B cell (primary cell): ENCODE data around the gene CROCC. TPM values are rescaled to one million over a fixed set of nuclear protein-coding genes. Genes with fewer than 3 reads are reported as not detected.

Experiments
- ATAC-seq: fragments of 200-7000 bp; cut with Tn5 transposase; one replicate; pipeline ENCODE4 v1.10.0; 2021; ENCODE audit warnings: low read depth, mild to moderate bottlenecking, moderate number of reproducible peaks, moderate library complexity
- CTCF ChIA-PET: fragments of 350-600 bp; sonication (Branson Sonifier 250); formaldehyde crosslinking; loops from one replicate; lab custom pipeline; 2021; ENCODE audit warnings: antibody characterized with exemption, inconsistent platforms; lab: Charles Lee
- POLR2A ChIA-PET: fragments of 350-600 bp; sonication (Branson Sonifier 250); formaldehyde crosslinking; loops from one replicate; lab custom pipeline; 2021; ENCODE audit warnings: antibody characterized with exemption; lab: Charles Lee
- DNase-seq: peaks from one replicate; pipeline ENCODE4 v3.0.0; 2013
- H2AFZ ChIP-seq: 2 replicates; pipeline ENCODE4 v1.6.1; 2012; ENCODE audit warnings: mild to moderate bottlenecking, low read depth, low read length; ENCODE audit not compliant: insufficient read depth, poor library complexity, severe bottlenecking
- H3K27ac ChIP-seq, 2 donors: 1 replicate in 1 of 2; 2 replicates in 1 of 2; pipeline ENCODE4 v1.5.1; 2012 to 2013; ENCODE audit warnings: low read length in 2 of 2, mild to moderate bottlenecking in 2 of 2, moderate library complexity in 1 of 2
- H3K27me3 ChIP-seq, 4 experiments: fragments of 200-600 bp in 1 of 4; sonication (generic) in 1 of 4; replicated peaks in 1 of 4; 1 replicate in 2 of 4; 2 replicates in 2 of 4; pipeline versions ENCODE4 v1.6.1 to v1.7.0; 2013 to 2016; ENCODE audit warnings: low read length in 3 of 4, mild to moderate bottlenecking in 2 of 4, mixed read lengths in 1 of 4, moderate library complexity in 1 of 4; ENCODE audit not compliant: insufficient read depth in 4 of 4, control insufficient read depth in 3 of 4; ENCODE audit errors: control extremely low read depth in 1 of 4
- H3K36me3 ChIP-seq, 2 experiments: replicated peaks in 1 of 2; 1 replicate in 1 of 2; 2 replicates in 1 of 2; pipeline versions ENCODE4 v1.6.1 to v1.7.1; 2013; ENCODE audit warnings: low read length in 1 of 2; ENCODE audit not compliant: insufficient read depth in 2 of 2, control insufficient read depth in 1 of 2; ENCODE audit errors: control extremely low read depth in 1 of 2, extremely low read depth in 1 of 2
- H3K4me1 ChIP-seq, 2 donors: fragments of 200-600 bp in 1 of 2; sonication (generic) in 1 of 2; 1 replicate in 1 of 2; 2 replicates in 1 of 2; pipeline versions ENCODE4 v1.5.1 to v1.6.1; 2013 to 2017; ENCODE audit warnings: low read length in 2 of 2; ENCODE audit not compliant: control insufficient read depth in 2 of 2, insufficient read depth in 2 of 2
- H3K4me2 ChIP-seq: replicated peaks from 2 replicates; pipeline ENCODE3; 2012; ENCODE audit warnings: mild to moderate bottlenecking, low read depth, low read length; ENCODE audit not compliant: poor library complexity, severe bottlenecking
- H3K4me3 ChIP-seq, 5 experiments: fragments of 200-600 bp in 1 of 5; sonication (generic) in 1 of 5; 1 replicate in 3 of 5; 2 replicates in 2 of 5; pipeline versions ENCODE4 v1.5.1 to v1.7.0; 2011 to 2016; ENCODE audit warnings: low read length in 4 of 5, mild to moderate bottlenecking in 4 of 5, low read depth in 2 of 5, control low read depth in 1 of 5, moderate library complexity in 1 of 5; ENCODE audit not compliant: insufficient read depth in 1 of 5; ENCODE audit errors: control extremely low read depth in 1 of 5, extremely low read depth in 1 of 5
- H3K79me2 ChIP-seq: fragments of 200-600 bp; sonication (generic); one replicate; pipeline ENCODE4 v1.6.0; 2016; ENCODE audit warnings: low read length; ENCODE audit not compliant: control insufficient read depth, insufficient read depth
- H3K9ac ChIP-seq: fragments of 200-600 bp; sonication (generic); 2 replicates; pipeline ENCODE4 v1.6.1; 2017; ENCODE audit warnings: mild to moderate bottlenecking, low read length, moderate library complexity
- H3K9me3 ChIP-seq, 3 donors: one replicate each; pipeline versions ENCODE4 v1.6.1 to v1.7.1; 2013; ENCODE audit warnings: low read length in 2 of 3; ENCODE audit not compliant: control insufficient read depth in 2 of 3, insufficient read depth in 1 of 3; ENCODE audit errors: control extremely low read depth in 1 of 3
- H4K20me1 ChIP-seq: 2 replicates; pipeline ENCODE4 v1.6.0; 2012; ENCODE audit warnings: mild to moderate bottlenecking, low read length; ENCODE audit not compliant: insufficient read depth, control insufficient read depth, poor library complexity, severe bottlenecking
- H3K27ac Mint-ChIP-seq: one replicate; pipeline ENCODE4 v1.8.0; 2021; ENCODE audit warnings: mixed read lengths
- H3K27me3 Mint-ChIP-seq: one replicate; pipeline ENCODE4 v1.8.0; 2021; ENCODE audit warnings: mixed read lengths
- H3K4me1 Mint-ChIP-seq: one replicate; pipeline ENCODE4 v1.8.0; 2021; ENCODE audit warnings: mixed read lengths
- H3K4me3 Mint-ChIP-seq: one replicate; pipeline ENCODE4 v1.8.0; 2021; ENCODE audit warnings: mixed read lengths
- H3K9me3 Mint-ChIP-seq: one replicate; pipeline ENCODE4 v1.8.0; 2022; ENCODE audit warnings: mixed read lengths; ENCODE audit not compliant: insufficient read depth
- EZH2 ChIP-seq: IDR thresholded peaks from 2 replicates; pipeline ENCODE4 v1.6.1; 2012; ENCODE audit warnings: borderline replicate concordance, low read depth, mild to moderate bottlenecking, moderate library complexity, low read length; ENCODE audit not compliant: insufficient read depth, poor library complexity, severe bottlenecking
- WGBS: methylation state at CpG from one replicate; pipeline ENCODE4 v1.1.5; 2013; ENCODE audit warnings: missing lambda C conversion rate; ENCODE audit not compliant: insufficient coverage; 5-methylcytosine and 5-hydroxymethylcytosine counted together
- intact Hi-C: fragments of 100-400 bp; cut with micrococcal nuclease; formaldehyde crosslinking; loops from one replicate; pipeline ENCODE4 v1.10.0; 2022
- polyA plus RNA-seq: library from polyadenylated mRNA; depleted of rRNA; stranded (reverse); fragments of >200 nt; gene quantifications from 2 replicates; pipeline ENCODE4 v1.2.3, GENCODE V29; 2012
- total RNA-seq, 2 donors: library from RNA; stranded (reverse); fragments of 120-200 nt in 1 of 2; gene quantifications; 1 replicate in 1 of 2; 2 replicates in 1 of 2; pipeline versions ENCODE4 v1.2.3 to v1.2.4, GENCODE V29; 2013 to 2022
- TF ChIP-seq, protein P1 (sequence below): fragments of 200-600 bp; IDR thresholded peaks from one replicate; pipeline ENCODE4 v1.8.0; 2022; ENCODE audit warnings: antibody characterized with exemption, mild to moderate bottlenecking

The CROCC gene
- total and polyA plus RNA-seq, 2 donors (not counting 1 experiment from before 2014, with no cell fraction given): 66.2 to 120 TPM

DNA sequence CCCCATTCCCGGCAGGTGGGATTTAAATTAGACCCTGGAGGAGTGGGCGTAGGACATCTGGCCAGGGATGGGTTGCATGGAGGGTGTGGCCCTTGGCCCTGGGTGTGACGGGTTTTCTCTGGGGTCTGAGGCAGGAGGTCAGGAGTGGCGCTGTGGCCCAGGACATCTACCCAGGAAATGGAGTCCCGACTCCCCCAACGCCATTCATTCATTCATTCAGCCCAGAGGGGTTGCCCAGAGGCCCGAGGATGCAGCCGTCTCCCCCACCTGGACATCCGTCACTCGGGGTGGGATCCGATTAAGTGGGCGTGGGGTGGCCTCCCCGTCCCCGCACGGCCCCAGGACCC lies 89.3 kb downstream of the CROCC start:
- TF ChIP-seq EZH2: no peak
- TF ChIP-seq, protein P1, sequence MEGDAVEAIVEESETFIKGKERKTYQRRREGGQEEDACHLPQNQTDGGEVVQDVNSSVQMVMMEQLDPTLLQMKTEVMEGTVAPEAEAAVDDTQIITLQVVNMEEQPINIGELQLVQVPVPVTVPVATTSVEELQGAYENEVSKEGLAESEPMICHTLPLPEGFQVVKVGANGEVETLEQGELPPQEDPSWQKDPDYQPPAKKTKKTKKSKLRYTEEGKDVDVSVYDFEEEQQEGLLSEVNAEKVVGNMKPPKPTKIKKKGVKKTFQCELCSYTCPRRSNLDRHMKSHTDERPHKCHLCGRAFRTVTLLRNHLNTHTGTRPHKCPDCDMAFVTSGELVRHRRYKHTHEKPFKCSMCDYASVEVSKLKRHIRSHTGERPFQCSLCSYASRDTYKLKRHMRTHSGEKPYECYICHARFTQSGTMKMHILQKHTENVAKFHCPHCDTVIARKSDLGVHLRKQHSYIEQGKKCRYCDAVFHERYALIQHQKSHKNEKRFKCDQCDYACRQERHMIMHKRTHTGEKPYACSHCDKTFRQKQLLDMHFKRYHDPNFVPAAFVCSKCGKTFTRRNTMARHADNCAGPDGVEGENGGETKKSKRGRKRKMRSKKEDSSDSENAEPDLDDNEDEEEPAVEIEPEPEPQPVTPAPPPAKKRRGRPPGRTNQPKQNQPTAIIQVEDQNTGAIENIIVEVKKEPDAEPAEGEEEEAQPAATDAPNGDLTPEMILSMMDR: no peak
- no peaks in the 10 kb centered on the region for H3K36me3 ChIP-seq
- WGBS: 5% methylated on average over 10 of the region's 15 CpGs
- Mint-ChIP-seq H3K4me3 (peak overlapping the region; percentile 87), H3K4me1 (peaks cover 24% of the 10 kb centered on the region), H3K9me3 (no peaks in the 10 kb centered on the region), H3K27ac (peak overlapping the region; percentile 72), H3K27me3 (no peaks in the 10 kb centered on the region)
- peaks cover 22 to 39% of the 10 kb centered on the region in 2 donors for H3K4me1 ChIP-seq
- H4K20me1 ChIP-seq: peaks cover 37% of the 10 kb centered on the region
- no peaks in the 10 kb centered on the region for H3K9me3 ChIP-seq
- intact Hi-C loops: loop anchor here (1.0 to 2.0 kb wide), 2 partner anchors 43 to 50 kb away; partner anchors contain the start of gene SDHB
- DNase-seq (no peak), ATAC-seq (no peak)
- ChIA-PET CTCF (interaction anchor here (0.8 to 1.1 kb wide), 2 partner anchors 29 to 50 kb away, joined by 5 read pairs; no protein-coding TSS in a partner anchor), POLR2A (no interaction called here)
- peak overlapping the region in 1 of 2 donors; percentile 35 for H3K27ac ChIP-seq
- H3K4me3 ChIP-seq: peak overlapping the region; percentile 21 to 83 (median 70)
- peaks cover 38% of the 10 kb centered on the region for H3K79me2 ChIP-seq
- H3K4me2 ChIP-seq: peak overlapping the region; percentile 82
- H3K9ac ChIP-seq: peak overlapping the region; percentile 71
- H2AFZ ChIP-seq: peak overlapping the region; percentile 92
- H3K27me3 ChIP-seq: no peaks in the 10 kb centered on the region

DNA sequence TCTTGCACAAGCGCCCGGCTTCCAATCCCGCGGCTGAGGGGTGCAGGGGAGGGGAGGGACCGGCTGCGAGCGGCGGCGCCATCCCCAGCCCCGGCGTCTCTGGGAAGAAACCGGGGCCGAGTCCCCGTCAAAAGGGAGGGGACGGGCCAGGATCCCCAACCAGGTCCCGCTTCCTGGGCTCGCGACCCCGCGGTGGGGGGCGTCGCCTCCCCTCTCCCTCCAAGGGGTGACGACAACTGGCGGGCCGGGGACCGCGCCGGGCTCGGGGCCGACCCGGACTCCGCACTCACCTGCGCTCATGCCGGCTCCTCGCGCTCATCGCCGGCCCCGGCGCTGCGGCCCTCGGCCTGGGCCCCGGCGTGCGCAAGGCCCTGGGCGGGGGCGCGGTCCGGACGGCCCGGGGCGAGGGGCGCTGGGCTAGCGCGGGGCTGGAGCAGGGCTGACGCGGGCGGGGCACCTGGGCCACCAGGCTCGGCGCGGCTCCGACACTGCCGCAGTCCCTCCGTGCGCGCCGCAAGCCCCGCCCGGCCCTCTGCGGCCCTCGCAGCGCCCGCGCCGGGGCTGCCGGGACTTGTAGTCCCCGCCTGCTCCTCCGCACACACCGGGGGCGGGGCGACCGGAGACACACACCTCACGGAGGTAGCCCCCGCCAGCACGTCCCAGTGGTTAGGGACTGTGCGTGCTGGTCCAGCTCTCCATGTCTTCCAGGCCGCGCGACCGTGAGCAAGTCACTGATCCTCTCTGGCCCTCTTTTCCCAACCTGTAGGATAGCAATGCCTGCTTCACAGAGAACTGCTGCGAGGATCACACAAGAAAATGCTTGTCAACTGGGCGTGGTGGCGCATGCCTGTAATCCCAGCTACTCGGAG lies 89.9 kb downstream of the CROCC start, which contains the start of gene ATP13A2:
TSS of gene ATP13A2 (minus strand) at position 490 of the 869 bp plus-strand sequence. CDS start at position 300, 190 bp downstream.
- peak; percentile 99 for ATAC-seq
- peak; percentile 88 for DNase-seq
- Histone ChIP-seq H3K9me3 (no peaks in the 10 kb centered on the region), H3K4me3 (peak within 1 kb of the TSS; percentile 21 to 83 (median 70)), H3K9ac (peak within 1 kb of the TSS; percentile 71), H3K27me3 (no peaks in the 10 kb centered on the region), H3K79me2 (peaks cover 34% of the 10 kb centered on the region), H3K36me3 (no peaks in the 10 kb centered on the region), H4K20me1 (peaks cover 37% of the 10 kb centered on the region), H3K4me1 (peaks cover 22 to 39% of the 10 kb centered on the region in 2 donors), H2AFZ (peak within 1 kb of the TSS; percentile 92), H3K27ac (peak within 1 kb of the TSS in 1 of 2 donors; percentile 35), H3K4me2 (peak within 1 kb of the TSS; percentile 82)
- peaks cover 24% of the 10 kb centered on the region for H3K4me1 Mint-ChIP-seq
- peak within 1 kb of the TSS; percentile 72 for H3K27ac Mint-ChIP-seq
- CTCF ChIA-PET: no interaction called here
- no peak for TF ChIP-seq EZH2
- TF ChIP-seq, protein P1: no peak
- POLR2A ChIA-PET: interaction anchor here (0.7 kb wide), 1 partner anchor 9 kb away, joined by 5 read pairs; no protein-coding TSS in a partner anchor
- H3K4me3 Mint-ChIP-seq: peak within 1 kb of the TSS; percentile 88
- intact Hi-C loops: loop anchor here (1.0 to 2.0 kb wide), 3 partner anchors 43 to 97 kb away; partner anchors contain the start of gene SDHB
- no peaks in the 10 kb centered on the region for H3K27me3 Mint-ChIP-seq
- no peaks in the 10 kb centered on the region for H3K9me3 Mint-ChIP-seq
- 2% methylated on average over 94 of the region's 94 CpGs for WGBS
